ENCODE results near the gene TCEA2. TPM values are rescaled to one million over a fixed set of nuclear protein-coding genes. Genes with fewer than 3 reads are reported as not detected.

Gene TCEA2
- polyA plus RNA-seq, 3 donors, result 15.7 to 24.3 (median 16.0) TPM

DNA sequence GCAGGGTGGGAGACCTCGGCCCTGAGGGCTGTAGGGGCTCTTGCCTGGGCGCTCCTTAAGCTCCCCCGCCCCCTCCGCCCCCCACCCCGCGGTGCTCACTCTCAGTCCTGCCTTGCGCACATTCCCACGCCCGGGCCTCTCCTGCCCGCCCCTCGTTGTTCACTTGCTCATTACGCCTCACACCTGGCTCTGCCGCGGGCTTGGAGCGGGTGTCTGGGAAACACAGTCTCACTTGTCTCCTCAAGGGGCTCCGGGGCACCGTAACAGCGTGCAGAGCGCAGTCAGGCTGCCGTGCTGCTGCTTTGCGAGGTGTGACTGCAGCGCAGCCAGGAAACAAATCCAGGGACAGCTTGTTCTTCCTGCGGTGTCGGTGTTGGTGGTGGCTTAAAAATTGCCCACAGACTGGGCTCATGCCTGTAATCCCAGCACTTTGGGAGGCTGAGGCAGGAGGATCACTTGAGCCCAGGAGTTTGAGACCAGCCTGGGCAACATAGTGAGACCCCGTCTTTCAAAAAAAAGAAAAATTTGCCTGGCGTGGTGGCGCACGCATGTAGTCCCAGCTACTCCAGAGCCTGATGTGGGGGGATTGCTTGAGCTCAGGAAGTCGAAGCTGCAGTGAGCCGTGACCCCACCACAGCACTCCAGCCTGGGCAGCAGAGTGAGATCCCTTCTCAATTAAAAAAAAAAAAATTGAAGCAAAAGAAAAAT lies 39.8 kb downstream of the TCEA2 start:
- Histone ChIP-seq H4K20me1 (ENCODE audit: insufficient read depth, low read length) (peaks cover 20% of the 10 kb centered on the region), H3K4me2 (replicated peaks; ENCODE audit: extremely low read depth, low read length, poor library complexity, severe bottlenecking) (peak overlapping the region; percentile 22), H2AFZ (ENCODE audit: insufficient read depth, low read depth, low read length, poor library complexity, severe bottlenecking) (no peak overlapping the region), H3K9ac (ENCODE audit: insufficient read depth, low read length, poor library complexity, severe bottlenecking) (no peak overlapping the region), H3K9me3 (replicated peaks in 1 of 2; ENCODE audit: control insufficient read depth in 1 of 2, insufficient read depth in 1 of 2, low read length in 2 of 2) (no peaks in the 10 kb centered on the region), H3K4me3 (replicated peaks in 1 of 3; ENCODE audit: low read depth in 2 of 3, low read length in 3 of 3) (no peak overlapping the region), H3K79me2 (ENCODE audit: insufficient read depth, low read length) (no peaks in the 10 kb centered on the region), H3K27me3 (ENCODE audit: control insufficient read depth in 2 of 2, insufficient read depth in 2 of 2, low read length in 2 of 2) (peaks cover 6 to 33% of the 10 kb centered on the region in 2 donors), H3K36me3 (replicated peaks in 1 of 2; ENCODE audit: control insufficient read depth in 1 of 2, insufficient read depth in 2 of 2, low read length in 2 of 2) (peaks cover 24 to 27% of the 10 kb centered on the region in 2 donors), H3K4me1 (ENCODE audit: control insufficient read depth in 1 of 2, insufficient read depth in 2 of 2, low read length in 2 of 2) (peaks cover 8 to 13% of the 10 kb centered on the region in 2 donors), H3K27ac (ENCODE audit: low read depth in 1 of 2, low read length in 2 of 2) (no peak overlapping the region)
- TF ChIP-seq, protein P1, sequence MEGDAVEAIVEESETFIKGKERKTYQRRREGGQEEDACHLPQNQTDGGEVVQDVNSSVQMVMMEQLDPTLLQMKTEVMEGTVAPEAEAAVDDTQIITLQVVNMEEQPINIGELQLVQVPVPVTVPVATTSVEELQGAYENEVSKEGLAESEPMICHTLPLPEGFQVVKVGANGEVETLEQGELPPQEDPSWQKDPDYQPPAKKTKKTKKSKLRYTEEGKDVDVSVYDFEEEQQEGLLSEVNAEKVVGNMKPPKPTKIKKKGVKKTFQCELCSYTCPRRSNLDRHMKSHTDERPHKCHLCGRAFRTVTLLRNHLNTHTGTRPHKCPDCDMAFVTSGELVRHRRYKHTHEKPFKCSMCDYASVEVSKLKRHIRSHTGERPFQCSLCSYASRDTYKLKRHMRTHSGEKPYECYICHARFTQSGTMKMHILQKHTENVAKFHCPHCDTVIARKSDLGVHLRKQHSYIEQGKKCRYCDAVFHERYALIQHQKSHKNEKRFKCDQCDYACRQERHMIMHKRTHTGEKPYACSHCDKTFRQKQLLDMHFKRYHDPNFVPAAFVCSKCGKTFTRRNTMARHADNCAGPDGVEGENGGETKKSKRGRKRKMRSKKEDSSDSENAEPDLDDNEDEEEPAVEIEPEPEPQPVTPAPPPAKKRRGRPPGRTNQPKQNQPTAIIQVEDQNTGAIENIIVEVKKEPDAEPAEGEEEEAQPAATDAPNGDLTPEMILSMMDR (IDR thresholded peaks at IDR 0.05), result no peak
- DNase-seq, result no peak
- Mint-ChIP-seq H3K27ac (peak overlapping the region in 1 of 7 donors; percentile 66), H3K36me3 (peaks cover 28 to 34% of the 10 kb centered on the region in 2 donors), H3K4me1 (peaks cover 12% of the 10 kb centered on the region), H3K27me3 (ENCODE audit: low read depth in 3 of 3) (peaks cover 31 to 43% (median 41%) of the 10 kb centered on the region in 3 donors), H3K4me3 (peak overlapping the region in 1 of 2 donors; percentile 76), H3K9me3 (peaks cover 0 to 2% (median 0%) of the 10 kb centered on the region in 7 donors)
- intact Hi-C loops (cut with micrococcal nuclease), result no loop called here
- 3% methylated on average over 19 of the region's 30 CpGs for WGBS (ENCODE audit: insufficient coverage)

DNA sequence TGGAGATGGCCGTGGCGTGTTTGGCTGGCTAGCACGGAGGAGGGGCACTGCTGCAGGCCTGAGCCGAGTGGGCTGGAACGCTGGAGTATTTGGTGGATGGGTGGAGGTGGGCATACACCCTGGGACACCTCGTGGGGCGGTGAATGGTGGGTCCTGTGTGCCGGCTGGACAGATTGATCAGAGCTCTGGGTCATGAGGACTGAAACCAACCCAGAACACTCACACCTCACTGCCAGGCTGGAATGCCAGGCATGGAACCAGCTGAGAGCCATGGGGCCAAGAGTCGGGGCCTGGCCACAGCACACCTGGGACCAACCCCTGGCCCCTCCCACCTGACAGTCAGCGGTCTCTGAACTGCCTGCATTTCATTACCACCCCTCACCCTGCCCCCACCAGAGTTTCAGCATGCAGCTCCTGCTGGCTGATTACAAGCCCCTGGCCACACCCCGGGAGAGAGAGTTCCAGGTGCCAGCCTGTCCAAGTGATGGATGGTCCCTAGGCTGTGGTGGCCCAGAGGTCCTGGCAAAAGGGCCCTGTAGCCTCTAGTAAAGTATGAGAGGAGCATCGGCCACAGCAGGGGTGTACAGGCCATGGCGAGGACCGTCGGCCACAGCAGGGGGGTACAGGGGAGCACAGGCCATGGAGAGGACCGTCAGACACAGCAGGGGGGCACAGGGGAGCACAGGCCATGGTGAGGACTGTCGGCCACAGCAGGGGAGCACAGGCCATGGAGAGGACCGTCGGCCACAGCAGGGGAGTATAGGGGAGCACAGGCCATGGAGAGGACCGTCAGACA lies 41.1 kb downstream of the TCEA2 start:
- H3K4me1 ChIP-seq (ENCODE audit: control insufficient read depth in 1 of 2, insufficient read depth in 2 of 2, low read length in 2 of 2), result peaks cover 13 to 20% of the 10 kb centered on the region in 2 donors

More for the DNA sequence above, 41.1 kb downstream of the TCEA2 start:
- peaks cover 16 to 21% of the 10 kb centered on the region in 2 donors for H3K36me3 Mint-ChIP-seq
- H3K4me1 Mint-ChIP-seq, result peaks cover 18% of the 10 kb centered on the region
- no peak overlapping the region for H3K4me2 ChIP-seq (replicated peaks; ENCODE audit: extremely low read depth, low read length, poor library complexity, severe bottlenecking)
- no peak overlapping the region for H3K9ac ChIP-seq (ENCODE audit: insufficient read depth, low read length, poor library complexity, severe bottlenecking)
- H3K27ac ChIP-seq (ENCODE audit: low read depth in 1 of 2, low read length in 2 of 2), result no peak overlapping the region
- WGBS (ENCODE audit: insufficient coverage), result 85% methylated on average over 11 of the region's 20 CpGs
- no peaks in the 10 kb centered on the region for H3K79me2 ChIP-seq (ENCODE audit: insufficient read depth, low read length)
- H3K36me3 ChIP-seq (replicated peaks in 1 of 2; ENCODE audit: control insufficient read depth in 1 of 2, insufficient read depth in 2 of 2, low read length in 2 of 2), result peaks cover 12 to 14% of the 10 kb centered on the region in 2 donors
- no peak overlapping the region for H3K4me3 ChIP-seq (replicated peaks in 1 of 3; ENCODE audit: low read depth in 2 of 3, low read length in 3 of 3)
- no peak for DNase-seq
- H3K27me3 ChIP-seq (ENCODE audit: control insufficient read depth in 2 of 2, insufficient read depth in 2 of 2, low read length in 2 of 2), result peaks cover 6 to 33% of the 10 kb centered on the region in 2 donors
- peaks cover 0 to 2% (median 0%) of the 10 kb centered on the region in 7 donors for H3K9me3 Mint-ChIP-seq
- H3K4me3 Mint-ChIP-seq, result no peak overlapping the region
- no peaks in the 10 kb centered on the region for H3K9me3 ChIP-seq (replicated peaks in 1 of 2; ENCODE audit: control insufficient read depth in 1 of 2, insufficient read depth in 1 of 2, low read length in 2 of 2)
- peaks cover 37 to 50% (median 49%) of the 10 kb centered on the region in 3 donors for H3K27me3 Mint-ChIP-seq (ENCODE audit: low read depth in 3 of 3)
- TF ChIP-seq, protein P1 (IDR thresholded peaks at IDR 0.05), result no peak
- H2AFZ ChIP-seq (ENCODE audit: insufficient read depth, low read depth, low read length, poor library complexity, severe bottlenecking), result no peak overlapping the region
- intact Hi-C loops (cut with micrococcal nuclease), result no loop called here
- H3K27ac Mint-ChIP-seq, result peak overlapping the region in 1 of 7 donors; percentile 61
- H4K20me1 ChIP-seq (ENCODE audit: insufficient read depth, low read length), result peaks cover 20% of the 10 kb centered on the region

Data from CD14-positive monocyte (primary cell).